Measurements from ENCODE around the gene TMEM123. TPM values are rescaled to one million over a fixed set of nuclear protein-coding genes. Genes with fewer than 3 reads are reported as not detected.

Gene TMEM123
- total and polyA plus RNA-seq, 2 donors (not counting 3 experiments of a cell fraction or from before 2014, with no cell fraction given), result 201 to 257 TPM

DNA sequence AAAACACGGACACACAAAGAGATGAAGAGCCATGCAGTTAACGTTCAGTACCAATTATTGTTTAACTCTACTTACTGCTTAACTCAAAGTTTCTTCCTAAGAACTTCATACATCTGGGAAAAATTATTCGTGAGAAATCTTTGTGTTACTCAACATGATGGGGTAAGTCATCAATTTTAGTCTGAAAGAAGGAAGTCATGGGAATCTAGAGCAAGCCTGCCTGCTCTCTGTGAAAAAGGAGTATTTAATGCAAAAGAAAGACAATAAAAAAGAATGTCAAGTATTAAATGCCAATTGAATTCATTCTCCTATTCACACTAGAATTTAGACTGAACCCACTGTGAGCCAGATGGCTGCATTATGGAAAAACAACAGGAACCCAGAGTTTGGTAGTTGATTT, 16.0 kb downstream of the TMEM123 start:
- ChIA-PET CTCF (no interaction called here), POLR2A (no interaction called here)
- dilution Hi-C loops (cut with MboI; ENCODE audit: extremely low pct_ligation_motif_present, low sequenced_read_pairs), result no loop called here
- Histone ChIP-seq H4K20me1 (replicated peaks; ENCODE audit: control insufficient read depth, extremely low read depth, insufficient read depth, low read length) (peaks cover 4% of the 10 kb centered on the region), H3K9ac (replicated peaks; ENCODE audit: extremely low read depth, insufficient read depth, low read length) (no peak overlapping the region), H3K4me1 (ENCODE audit: control insufficient read depth, extremely low read depth, insufficient read depth, low read length) (peaks cover 4% of the 10 kb centered on the region), H3K36me3 (ENCODE audit: control insufficient read depth in 2 of 2, extremely low read depth in 1 of 2, insufficient read depth in 2 of 2, low read length in 2 of 2) (peaks cover 0 to 4% of the 10 kb centered on the region in 2 experiments), H3K9me3 (replicated peaks; ENCODE audit: control insufficient read depth, insufficient read depth, low read length) (no peaks in the 10 kb centered on the region), H3K27ac (ENCODE audit: insufficient read depth, low read depth, low read length) (no peak overlapping the region), H3K79me2 (ENCODE audit: control insufficient read depth, insufficient read depth, low read length) (peaks cover 65% of the 10 kb centered on the region), H3K9me1 (replicated peaks; ENCODE audit: control insufficient read depth, extremely low read depth, insufficient read depth, low read length) (no peaks in the 10 kb centered on the region), H2AFZ (ENCODE audit: low read depth, low read length) (no peak overlapping the region), H3K4me3 (replicated peaks in 1 of 3; ENCODE audit: insufficient read depth in 1 of 3, low read depth in 1 of 3, low read length in 3 of 3) (no peak overlapping the region), H3K27me3 (ENCODE audit: control insufficient read depth in 2 of 2, insufficient read depth in 2 of 2, low read length in 2 of 2) (no peaks in the 10 kb centered on the region), H3K4me2 (ENCODE audit: insufficient read depth, low read length) (no peak overlapping the region)
- intact Hi-C loops (cut with micrococcal nuclease), result no loop called here
- DNase-seq (ENCODE audit: low read depth, low spot score) (no peak), FAIRE-seq (no peak)
- BruUV-seq (replicated peaks), result no TSS peak
- TF ChIP-seq, protein P1, sequence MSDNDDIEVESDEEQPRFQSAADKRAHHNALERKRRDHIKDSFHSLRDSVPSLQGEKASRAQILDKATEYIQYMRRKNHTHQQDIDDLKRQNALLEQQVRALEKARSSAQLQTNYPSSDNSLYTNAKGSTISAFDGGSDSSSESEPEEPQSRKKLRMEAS (IDR thresholded peaks at IDR 0.05; ENCODE audit: insufficient read depth, insufficient read length), result no peak
- TF ChIP-seq, protein P2, sequence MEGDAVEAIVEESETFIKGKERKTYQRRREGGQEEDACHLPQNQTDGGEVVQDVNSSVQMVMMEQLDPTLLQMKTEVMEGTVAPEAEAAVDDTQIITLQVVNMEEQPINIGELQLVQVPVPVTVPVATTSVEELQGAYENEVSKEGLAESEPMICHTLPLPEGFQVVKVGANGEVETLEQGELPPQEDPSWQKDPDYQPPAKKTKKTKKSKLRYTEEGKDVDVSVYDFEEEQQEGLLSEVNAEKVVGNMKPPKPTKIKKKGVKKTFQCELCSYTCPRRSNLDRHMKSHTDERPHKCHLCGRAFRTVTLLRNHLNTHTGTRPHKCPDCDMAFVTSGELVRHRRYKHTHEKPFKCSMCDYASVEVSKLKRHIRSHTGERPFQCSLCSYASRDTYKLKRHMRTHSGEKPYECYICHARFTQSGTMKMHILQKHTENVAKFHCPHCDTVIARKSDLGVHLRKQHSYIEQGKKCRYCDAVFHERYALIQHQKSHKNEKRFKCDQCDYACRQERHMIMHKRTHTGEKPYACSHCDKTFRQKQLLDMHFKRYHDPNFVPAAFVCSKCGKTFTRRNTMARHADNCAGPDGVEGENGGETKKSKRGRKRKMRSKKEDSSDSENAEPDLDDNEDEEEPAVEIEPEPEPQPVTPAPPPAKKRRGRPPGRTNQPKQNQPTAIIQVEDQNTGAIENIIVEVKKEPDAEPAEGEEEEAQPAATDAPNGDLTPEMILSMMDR (IDR thresholded peaks at IDR 0.05; ENCODE audit: extremely low read depth in 1 of 2, insufficient read depth in 1 of 2, low read depth in 1 of 2, low read length in 2 of 2), result no peak
- TF ChIP-seq EZH2 (IDR thresholded peaks at IDR 0.05; ENCODE audit: borderline replicate concordance, low read depth, low read length, severe bottlenecking) (no peak), POLR2AphosphoS5 (IDR thresholded peaks at IDR 0.05; ENCODE audit: insufficient read depth, low read depth, low read length) (no peak), GATA2 (IDR thresholded peaks at IDR 0.05; ENCODE audit: insufficient read depth, insufficient read length, low read depth, low read length) (no peak)

DNA sequence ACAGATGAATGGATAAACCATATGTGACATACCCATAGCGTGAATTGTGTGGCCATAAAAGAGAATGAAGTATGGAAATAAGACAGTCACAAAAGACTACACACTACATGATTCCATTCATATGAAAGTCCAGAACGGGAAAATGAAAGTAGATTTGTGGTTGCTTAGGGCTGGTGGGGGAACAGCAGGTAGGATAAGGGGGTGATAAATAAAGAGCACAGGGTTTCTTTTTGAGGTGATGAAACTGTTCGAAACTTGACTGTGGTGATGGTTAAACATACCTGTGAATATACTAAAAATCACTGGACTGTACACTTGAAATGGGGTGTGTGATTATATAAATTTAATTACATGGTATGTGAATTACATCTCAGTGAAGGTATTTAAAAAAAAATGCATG, 16.9 kb downstream of the TMEM123 start:
- dilution Hi-C loops (cut with MboI; ENCODE audit: extremely low pct_ligation_motif_present, low sequenced_read_pairs), result no loop called here
- peaks cover 71% of the 10 kb centered on the region for H3K79me2 ChIP-seq (ENCODE audit: control insufficient read depth, insufficient read depth, low read length)
- FAIRE-seq, result no peak

More for the DNA sequence above, 16.9 kb downstream of the TMEM123 start:
- intact Hi-C loops (cut with micrococcal nuclease), result no loop called here
- DNase-seq (ENCODE audit: low read depth, low spot score), result no peak
- peaks cover 0 to 4% of the 10 kb centered on the region in 2 experiments for H3K36me3 ChIP-seq (ENCODE audit: control insufficient read depth in 2 of 2, extremely low read depth in 1 of 2, insufficient read depth in 2 of 2, low read length in 2 of 2)
- no TSS peak for BruUV-seq (replicated peaks)
- peaks cover 4% of the 10 kb centered on the region for H4K20me1 ChIP-seq (replicated peaks; ENCODE audit: control insufficient read depth, extremely low read depth, insufficient read depth, low read length)
- CTCF ChIA-PET, result no interaction called here
- TF ChIP-seq, protein P1 (IDR thresholded peaks at IDR 0.05; ENCODE audit: insufficient read depth, insufficient read length), result no peak
- no peak for TF ChIP-seq MYC (IDR thresholded peaks at IDR 0.05; ENCODE audit: low read depth, low read length)
- TF ChIP-seq, protein P2 (IDR thresholded peaks at IDR 0.05; ENCODE audit: extremely low read depth in 1 of 2, insufficient read depth in 1 of 2, low read depth in 1 of 2, low read length in 2 of 2), result no peak
- TF ChIP-seq GATA2 (IDR thresholded peaks at IDR 0.05; ENCODE audit: insufficient read depth, insufficient read length, low read depth, low read length), result no peak
- TF ChIP-seq POLR2AphosphoS5 (IDR thresholded peaks at IDR 0.05; ENCODE audit: insufficient read depth, low read depth, low read length), result no peak
- TF ChIP-seq POLR2A (IDR thresholded peaks at IDR 0.05; ENCODE audit: low read depth, low read length), result no peak
- no peak for TF ChIP-seq FOS (IDR thresholded peaks at IDR 0.05; ENCODE audit: borderline replicate concordance, insufficient read depth, low read length)
- TF ChIP-seq JUN (IDR thresholded peaks at IDR 0.05; ENCODE audit: borderline replicate concordance, insufficient read depth, insufficient read length, low read depth), result no peak
- TF ChIP-seq EZH2 (IDR thresholded peaks at IDR 0.05; ENCODE audit: borderline replicate concordance, low read depth, low read length, severe bottlenecking), result no peak
- H3K27ac ChIP-seq (ENCODE audit: insufficient read depth, low read depth, low read length), result no peak overlapping the region
- H3K9ac ChIP-seq (replicated peaks; ENCODE audit: extremely low read depth, insufficient read depth, low read length), result no peak overlapping the region
- no peaks in the 10 kb centered on the region for H3K9me3 ChIP-seq (replicated peaks; ENCODE audit: control insufficient read depth, insufficient read depth, low read length)
- POLR2A ChIA-PET, result no interaction called here
- no peaks in the 10 kb centered on the region for H3K9me1 ChIP-seq (replicated peaks; ENCODE audit: control insufficient read depth, extremely low read depth, insufficient read depth, low read length)
- H3K27me3 ChIP-seq (ENCODE audit: control insufficient read depth in 2 of 2, insufficient read depth in 2 of 2, low read length in 2 of 2), result no peaks in the 10 kb centered on the region
- H3K4me3 ChIP-seq (replicated peaks in 1 of 3; ENCODE audit: insufficient read depth in 1 of 3, low read depth in 1 of 3, low read length in 3 of 3), result no peak overlapping the region
- H3K4me1 ChIP-seq (ENCODE audit: control insufficient read depth, extremely low read depth, insufficient read depth, low read length), result peaks cover 4% of the 10 kb centered on the region
- no peak overlapping the region for H3K4me2 ChIP-seq (ENCODE audit: insufficient read depth, low read length)
- no peak overlapping the region for H2AFZ ChIP-seq (ENCODE audit: low read depth, low read length)
